GM12875 (cell line): ENCODE data around the gene TM4SF18.

ENCODE experiments used
- H3K4me3 ChIP-seq: one replicate; pipeline ENCODE4 v1.5.1; 2011; ENCODE audit warnings: low read depth, low read length, control low read depth
- CTCF ChIP-seq: IDR thresholded peaks from 2 replicates; pipeline ENCODE4 v1.5.1; 2011; ENCODE audit warnings: low read depth, mild to moderate bottlenecking, control low read depth, inconsistent platforms, low read length, moderate library complexity, borderline replicate concordance; ENCODE audit not compliant: insufficient read depth

The TM4SF18 gene

GRCh38 chr3:149270180-149270579 is 63.3 kb downstream of the TM4SF18 start:
- no peak for TF ChIP-seq CTCF
- H3K4me3 ChIP-seq: no peak overlapping the region

- no peak overlapping the region for H3K4me3 ChIP-seq
- TF ChIP-seq CTCF: no peak
Measured at GRCh38 chr3:149269687-149270086, 63.7 kb downstream of the TM4SF18 start.
